Endothelial cell of umbilical vein (primary cell): ENCODE results near the gene RCAN1.

ENCODE experiments used
- CTCF ChIP-seq, 2 donors: IDR thresholded peaks; 1 replicate in 1 of 2; 2 replicates in 1 of 2; pipeline ENCODE4 v1.5.1; 2011; ENCODE audit warnings: low read length in 2 of 2, mild to moderate bottlenecking in 2 of 2, moderate library complexity in 2 of 2, control low read depth in 1 of 2, inconsistent platforms in 1 of 2, low read depth in 1 of 2; ENCODE audit not compliant: insufficient read depth in 1 of 2; ENCODE audit errors: extremely low read depth in 1 of 2
- EZH2 ChIP-seq: IDR thresholded peaks from 2 replicates; pipeline ENCODE4 v1.6.1; 2012; ENCODE audit warnings: borderline replicate concordance, low read depth, mild to moderate bottlenecking, moderate library complexity, low read length, inconsistent platforms; ENCODE audit not compliant: severe bottlenecking
- GATA2 ChIP-seq: IDR thresholded peaks from 2 replicates; pipeline ENCODE4 v1.7.0; 2011; ENCODE audit warnings: low read depth, mild to moderate bottlenecking, moderate library complexity, mixed read lengths, low read length; ENCODE audit not compliant: insufficient read length, insufficient read depth
- JUN ChIP-seq: IDR thresholded peaks from 2 replicates; pipeline ENCODE4 v1.6.1; 2011; ENCODE audit warnings: borderline replicate concordance, low read depth; ENCODE audit not compliant: insufficient read length, insufficient read depth
- MAX ChIP-seq: IDR thresholded peaks from 2 replicates; pipeline ENCODE4 v1.6.1; 2011; ENCODE audit not compliant: insufficient read depth, insufficient read length
- POLR2A ChIP-seq: IDR thresholded peaks from 2 replicates; pipeline ENCODE4 v1.6.1; 2012; ENCODE audit warnings: low read depth, mild to moderate bottlenecking, control low read depth, low read length
- POLR2AphosphoS5 ChIP-seq: IDR thresholded peaks from 2 replicates; pipeline ENCODE4 v1.6.1; 2012; ENCODE audit warnings: low read depth, mild to moderate bottlenecking, control low read depth, low read length, moderate library complexity; ENCODE audit not compliant: insufficient read depth

GRCh38 chr21:34632498-34632897 is 17.6 kb upstream of the RCAN1 start:
- no peak for TF ChIP-seq CTCF (IDR thresholded peaks at IDR 0.05; ENCODE audit: extremely low read depth in 1 of 2, insufficient read depth in 1 of 2, low read depth in 1 of 2, low read length in 2 of 2)
- no peak for TF ChIP-seq POLR2A
- no peak for TF ChIP-seq MAX
- TF ChIP-seq JUN, result no peak
- no peak for TF ChIP-seq EZH2
- TF ChIP-seq POLR2AphosphoS5, result no peak
- TF ChIP-seq GATA2, result no peak
